Measurements from ENCODE around the gene OPCML. TPM values are rescaled to one million over a fixed set of nuclear protein-coding genes. Genes with fewer than 3 reads are reported as not detected.

OPCML gene
- total and polyA plus RNA-seq, 2 experiments from 2014 or later: 1.2 to 4.4 TPM

- peaks cover 18% of the 10 kb centered on the region for H3K4me1 Mint-ChIP-seq
- no peak overlapping the region for H3K4me2 ChIP-seq
- no peaks in the 10 kb centered on the region for H3K27me3 ChIP-seq (ENCODE audit: insufficient read depth)
- no peak overlapping the region for H2AFZ ChIP-seq
- TF ChIP-seq, protein P1, sequence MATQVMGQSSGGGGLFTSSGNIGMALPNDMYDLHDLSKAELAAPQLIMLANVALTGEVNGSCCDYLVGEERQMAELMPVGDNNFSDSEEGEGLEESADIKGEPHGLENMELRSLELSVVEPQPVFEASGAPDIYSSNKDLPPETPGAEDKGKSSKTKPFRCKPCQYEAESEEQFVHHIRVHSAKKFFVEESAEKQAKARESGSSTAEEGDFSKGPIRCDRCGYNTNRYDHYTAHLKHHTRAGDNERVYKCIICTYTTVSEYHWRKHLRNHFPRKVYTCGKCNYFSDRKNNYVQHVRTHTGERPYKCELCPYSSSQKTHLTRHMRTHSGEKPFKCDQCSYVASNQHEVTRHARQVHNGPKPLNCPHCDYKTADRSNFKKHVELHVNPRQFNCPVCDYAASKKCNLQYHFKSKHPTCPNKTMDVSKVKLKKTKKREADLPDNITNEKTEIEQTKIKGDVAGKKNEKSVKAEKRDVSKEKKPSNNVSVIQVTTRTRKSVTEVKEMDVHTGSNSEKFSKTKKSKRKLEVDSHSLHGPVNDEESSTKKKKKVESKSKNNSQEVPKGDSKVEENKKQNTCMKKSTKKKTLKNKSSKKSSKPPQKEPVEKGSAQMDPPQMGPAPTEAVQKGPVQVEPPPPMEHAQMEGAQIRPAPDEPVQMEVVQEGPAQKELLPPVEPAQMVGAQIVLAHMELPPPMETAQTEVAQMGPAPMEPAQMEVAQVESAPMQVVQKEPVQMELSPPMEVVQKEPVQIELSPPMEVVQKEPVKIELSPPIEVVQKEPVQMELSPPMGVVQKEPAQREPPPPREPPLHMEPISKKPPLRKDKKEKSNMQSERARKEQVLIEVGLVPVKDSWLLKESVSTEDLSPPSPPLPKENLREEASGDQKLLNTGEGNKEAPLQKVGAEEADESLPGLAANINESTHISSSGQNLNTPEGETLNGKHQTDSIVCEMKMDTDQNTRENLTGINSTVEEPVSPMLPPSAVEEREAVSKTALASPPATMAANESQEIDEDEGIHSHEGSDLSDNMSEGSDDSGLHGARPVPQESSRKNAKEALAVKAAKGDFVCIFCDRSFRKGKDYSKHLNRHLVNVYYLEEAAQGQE (IDR thresholded peaks at IDR 0.05; ENCODE audit: unreplicated experiment): no peak
- TF ChIP-seq STAT1 (IDR thresholded peaks at IDR 0.05; ENCODE audit: unreplicated experiment) (no peak), ZNF462 (CRISPR knock-in tag; IDR thresholded peaks at IDR 0.05) (no peak)
- ATAC-seq: no peak
- H3K36me3 Mint-ChIP-seq (ENCODE audit: low read depth): no peaks in the 10 kb centered on the region
- H3K4me3 ChIP-seq: no peak overlapping the region
- H3K4me3 Mint-ChIP-seq: no peak overlapping the region
- H4K20me1 ChIP-seq (replicated peaks; ENCODE audit: insufficient read depth): no peaks in the 10 kb centered on the region
- no peaks in the 10 kb centered on the region for H3K36me3 ChIP-seq (ENCODE audit: insufficient read depth)
- H3F3A ChIP-seq (replicated peaks; ENCODE audit: low read depth): no peaks in the 10 kb centered on the region
- H3K79me2 ChIP-seq (replicated peaks; ENCODE audit: insufficient read depth): no peaks in the 10 kb centered on the region
- no peak overlapping the region for H3K27ac ChIP-seq (ENCODE audit: low read depth)
- DNase-seq (ENCODE audit: low spot score): no peak
- 0 out of 2 replicates have a peak, but pooled peaks cover 4% of the 10 kb centered on the region for H3K9me2 ChIP-seq (ENCODE audit: insufficient read depth)
- H3K4me1 ChIP-seq (ENCODE audit: insufficient read depth): peaks cover 5% of the 10 kb centered on the region
- peaks cover 2% of the 10 kb centered on the region for H3K27me3 Mint-ChIP-seq (ENCODE audit: insufficient read depth, low read depth, poor library complexity)
- no peak overlapping the region for H3K27ac Mint-ChIP-seq
- no peaks in the 10 kb centered on the region for H3K9me3 Mint-ChIP-seq
Measured at GRCh38 chr11:133147625-133148024, 384.7 kb downstream of the OPCML start.

Data from GM23338 (cell line).